HCT116 (cell line): Measurements from ENCODE around the gene NAV1. TPM values are rescaled to one million over a fixed set of nuclear protein-coding genes. Genes with fewer than 3 reads are reported as not detected.

ENCODE experiments used
- ATAC-seq: fragments of 200-7000 bp; cut with Tn5 transposase; 2 replicates; pipeline ENCODE4 v1.9.1; 2020; ENCODE audit warnings: mild to moderate bottlenecking, moderate library complexity
- BruUV-seq: library from RNA; stranded (reverse); fragments of 400-500 nt; replicated peaks from 2 replicates; lab custom pipeline; 2021; lab: Mats Ljungman, UMichigan
- CTCF ChIA-PET: fragments of 300-600 bp; sonication (Branson Sonifier 250); formaldehyde crosslinking; loops from one replicate; lab custom pipeline; 2021; ENCODE audit warnings: antibody characterized with exemption; lab: Charles Lee
- POLR2A ChIA-PET: fragments of 300-600, 350-600 bp; sonication (Branson Sonifier 250); formaldehyde crosslinking; loops from one replicate; lab custom pipeline; 2021; ENCODE audit warnings: antibody characterized with exemption; lab: Charles Lee
- RAD21 ChIA-PET, 2 experiments: fragments of 300-600 bp; sonication (Branson Sonifier 250); formaldehyde crosslinking; loops; one replicate each; lab custom pipeline; 2023; ENCODE audit warnings: low total read pairs in 2 of 2; ENCODE audit not compliant: uncharacterized antibody in 2 of 2, unreplicated experiment in 2 of 2, low non-redundant PET in 1 of 2; lab: Charles Lee
- DNase-seq: peaks from one replicate; pipeline ENCODE4 v3.0.0-alpha.2; 2010; ENCODE audit warnings: low read depth, low spot score
- H2AFZ ChIP-seq: fragments of 200-600 bp; shearing (Covaris generic), sonication (generic); 2 replicates; pipeline ENCODE4 v1.6.1; 2017; ENCODE audit warnings: low read depth, mixed run types, mixed read lengths, antibody characterized with exemption, low read length; ENCODE audit not compliant: poor library complexity, severe bottlenecking
- H3K27ac ChIP-seq: 2 replicates; pipeline ENCODE4 v1.5.1; 2012; ENCODE audit warnings: low read depth, low read length
- H3K27me3 ChIP-seq: fragments of 200-600 bp; sonication (generic); 2 replicates; pipeline ENCODE4 v1.6.1; 2016; ENCODE audit warnings: mixed run types, low read length, mixed read lengths; ENCODE audit not compliant: insufficient read depth
- H3K36me3 ChIP-seq, 2 experiments: fragments of 200-500 bp in 1 of 2; fragments of 200-600 bp in 1 of 2; sonication (Bioruptor generic) in 1 of 2; sonication (generic) in 1 of 2; 2 replicates each; pipeline versions ENCODE4 v1.5.1 to v1.6.1; 2014 to 2016; ENCODE audit warnings: low read length in 2 of 2, inconsistent platforms in 1 of 2, mixed read lengths in 1 of 2, mixed run types in 1 of 2; ENCODE audit not compliant: insufficient read depth in 2 of 2, control insufficient read depth in 1 of 2
- H3K4me1 ChIP-seq, 2 experiments: fragments of 200-600 bp in 1 of 2; sonication (generic) in 1 of 2; 2 replicates each; pipeline versions ENCODE4 v1.5.1 to v1.6.1; 2012 to 2017; ENCODE audit warnings: low read length in 2 of 2, inconsistent platforms in 1 of 2, mild to moderate bottlenecking in 1 of 2, mixed read lengths in 1 of 2, mixed run types in 1 of 2, moderate library complexity in 1 of 2; ENCODE audit not compliant: insufficient read depth in 2 of 2, control insufficient read depth in 1 of 2
- H3K4me2 ChIP-seq: fragments of 200-600 bp; sonication (generic); 2 replicates; pipeline ENCODE4 v1.6.1; 2017; ENCODE audit warnings: mixed run types, low read length, mixed read lengths
- H3K4me3 ChIP-seq, 2 experiments: fragments of 200-600 bp in 1 of 2; sonication (generic) in 1 of 2; replicated peaks in 1 of 2; 2 replicates each; pipeline ENCODE4 v1.5.1; 2011 to 2016; ENCODE audit warnings: low read length in 2 of 2, control low read depth in 1 of 2, low read depth in 1 of 2, mild to moderate bottlenecking in 1 of 2, mixed read lengths in 1 of 2, mixed run types in 1 of 2
- H3K79me2 ChIP-seq: fragments of 200-600 bp; sonication (generic); 2 replicates; pipeline ENCODE4 v1.6.1; 2017; ENCODE audit warnings: mild to moderate bottlenecking, mixed run types, low read length, moderate library complexity, mixed read lengths; ENCODE audit not compliant: insufficient read depth
- H3K9ac ChIP-seq: fragments of 200-600 bp; sonication (generic); 2 replicates; pipeline ENCODE4 v1.6.1; 2016; ENCODE audit warnings: low read length, mixed read lengths
- H3K9me2 ChIP-seq: fragments of 200-600 bp; sonication (generic), shearing (Covaris generic); 2 replicates; pipeline ENCODE4 v1.6.1; 2017; ENCODE audit warnings: mixed run types, mild to moderate bottlenecking, moderate library complexity; ENCODE audit not compliant: insufficient read depth
- H3K9me3 ChIP-seq, 2 experiments: fragments of 200-500 bp in 1 of 2; fragments of 200-600 bp in 1 of 2; sonication (Bioruptor generic) in 1 of 2; sonication (generic) in 1 of 2; 2 replicates each; pipeline ENCODE4 v1.6.1; 2014 to 2017; ENCODE audit warnings: low read length in 2 of 2, mixed read lengths in 2 of 2, inconsistent platforms in 1 of 2, low read depth in 1 of 2, mild to moderate bottlenecking in 1 of 2, mixed run types in 1 of 2, moderate library complexity in 1 of 2; ENCODE audit not compliant: control insufficient read depth in 1 of 2, insufficient read depth in 1 of 2
- H4K20me1 ChIP-seq: fragments of 200-600 bp; sonication (generic), shearing (Covaris generic); 2 replicates; pipeline ENCODE4 v1.6.1; 2017; ENCODE audit warnings: mixed run types, mild to moderate bottlenecking, moderate library complexity; ENCODE audit not compliant: insufficient read depth
- CBX3 ChIP-seq: IDR thresholded peaks from 2 replicates; pipeline ENCODE4 v1.6.1; 2012; ENCODE audit warnings: low read depth
- EGR1 ChIP-seq: IDR thresholded peaks from 2 replicates; pipeline ENCODE4 v1.6.1; 2012; ENCODE audit warnings: low read depth
- ELF1 ChIP-seq: IDR thresholded peaks from 2 replicates; pipeline ENCODE4 v1.6.1; 2012; ENCODE audit warnings: low read depth, borderline replicate concordance
- EZH2 ChIP-seq: fragments of 200-600 bp; sonication (generic); IDR thresholded peaks from 2 replicates; pipeline ENCODE4 v1.6.1; 2017; ENCODE audit warnings: antibody characterized with exemption, mixed run types
- EZH2phosphoT487 ChIP-seq: fragments of 200-600 bp; IDR thresholded peaks from 2 replicates; pipeline ENCODE4 v1.6.1; 2018; ENCODE audit warnings: antibody characterized with exemption, borderline replicate concordance
- FOSL1 ChIP-seq: IDR thresholded peaks from 2 replicates; pipeline ENCODE4 v1.6.1; 2012; ENCODE audit warnings: low read depth
- POLR2A ChIP-seq: IDR thresholded peaks from 2 replicates; pipeline ENCODE4 v1.7.0; 2011; ENCODE audit warnings: borderline replicate concordance; ENCODE audit not compliant: insufficient read depth, insufficient read length; ENCODE audit errors: extremely low read depth
- POLR2AphosphoS5 ChIP-seq: IDR thresholded peaks from 2 replicates; pipeline ENCODE4 v1.6.1; 2011; ENCODE audit warnings: mild to moderate bottlenecking, low read depth, low read length, moderate library complexity
- RAD21 ChIP-seq: IDR thresholded peaks from 2 replicates; pipeline ENCODE4 v1.6.1; 2012; ENCODE audit warnings: low read depth, mild to moderate bottlenecking
- REST ChIP-seq: IDR thresholded peaks from 2 replicates; pipeline ENCODE4 v1.6.1; 2012; ENCODE audit warnings: low read depth
- SP1 ChIP-seq: IDR thresholded peaks from 2 replicates; pipeline ENCODE4 v1.6.1; 2012; ENCODE audit warnings: low read depth
- TCF7L2 ChIP-seq: IDR thresholded peaks from 2 replicates; pipeline ENCODE4 v1.7.0; 2011; ENCODE audit warnings: borderline replicate concordance, inconsistent platforms; ENCODE audit not compliant: insufficient read depth, insufficient read length; ENCODE audit errors: extremely low read depth
- YY1 ChIP-seq: IDR thresholded peaks from 2 replicates; pipeline ENCODE4 v1.6.1; 2011; ENCODE audit warnings: low read length, low read depth, moderate library complexity, mild to moderate bottlenecking; ENCODE audit not compliant: insufficient replicate concordance; ENCODE audit errors: extremely low read depth
- ZBTB33 ChIP-seq: IDR thresholded peaks from 2 replicates; pipeline ENCODE4 v1.6.1; 2011; ENCODE audit warnings: mild to moderate bottlenecking, low read length, moderate library complexity; ENCODE audit not compliant: insufficient replicate concordance; ENCODE audit errors: extremely low read depth
- ZFX ChIP-seq: fragments of 450-650 bp; IDR thresholded peaks from 2 replicates; pipeline ENCODE4 v1.6.1; 2017
- ZNF274 ChIP-seq: fragments of 200-500 bp; sonication (Bioruptor generic); IDR thresholded peaks from 2 replicates; pipeline ENCODE4 v1.6.1; 2014; ENCODE audit warnings: mild to moderate bottlenecking, low read depth, low read length, inconsistent platforms
- intact Hi-C: fragments of 100-400 bp; cut with micrococcal nuclease; formaldehyde crosslinking; loops from 2 replicates; pipeline ENCODE4 v1.10.0; 2022
- total RNA-seq: library from RNA; stranded (reverse); gene quantifications from one replicate; pipeline ENCODE4 v1.2.1, GENCODE V29; 2021; ENCODE audit not compliant: unreplicated experiment
- TF ChIP-seq, protein P1 (sequence below): IDR thresholded peaks from 2 replicates; pipeline ENCODE4 v1.6.1; 2012

The NAV1 gene
- total RNA-seq, 1 experiment from 2014 or later, result 22.8 TPM

- Histone ChIP-seq H3K79me2 (no peaks in the 10 kb centered on the region), H3K27ac (no peak overlapping the region), H3K4me2 (no peak overlapping the region), H3K27me3 (no peaks in the 10 kb centered on the region), H3K9me3 (no peaks in the 10 kb centered on the region), H3K9ac (no peak overlapping the region), H3K4me3 (no peak overlapping the region), H2AFZ (no peak overlapping the region), H3K36me3 (no peaks in the 10 kb centered on the region), H4K20me1 (no peaks in the 10 kb centered on the region), H3K9me2 (no peaks in the 10 kb centered on the region), H3K4me1 (peaks cover 18 to 37% of the 10 kb centered on the region in 2 experiments; a peak in 3 of 4 replicates)
- CTCF ChIA-PET, result interaction anchor here (0.6 to 8.8 kb wide), 37 partner anchors 9 to 460 kb away, joined by 3 to 194 read pairs (median 4); no protein-coding TSS in a partner anchor
- intact Hi-C loops, result loop anchor here (1.0 kb wide), 3 partner anchors 31 to 77 kb away; no protein-coding TSS in a partner anchor
- RAD21 ChIA-PET, result interaction anchor here (1.0 to 2.6 kb wide), 7 partner anchors 32 to 78 kb away, joined by 3 to 23 read pairs (median 12); no protein-coding TSS in a partner anchor
- POLR2A ChIA-PET, result interaction anchor here (0.7 to 2.2 kb wide), 4 partner anchors 17 to 66 kb away, joined by 3 to 17 read pairs (median 3); no protein-coding TSS in a partner anchor
- ATAC-seq, result no peak; the same call in 1 of the 2 replicates
- no peak for TF ChIP-seq REST
- no peak for TF ChIP-seq ZBTB33
- TF ChIP-seq POLR2A, result no peak
- no peak for TF ChIP-seq ELF1
- TF ChIP-seq YY1, result no peak
- TF ChIP-seq EZH2phosphoT487, result no peak
- TF ChIP-seq SP1, result no peak
- TF ChIP-seq, protein P1, sequence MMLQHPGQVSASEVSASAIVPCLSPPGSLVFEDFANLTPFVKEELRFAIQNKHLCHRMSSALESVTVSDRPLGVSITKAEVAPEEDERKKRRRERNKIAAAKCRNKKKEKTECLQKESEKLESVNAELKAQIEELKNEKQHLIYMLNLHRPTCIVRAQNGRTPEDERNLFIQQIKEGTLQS, result no peak
- no peak for TF ChIP-seq ZNF274
- TF ChIP-seq POLR2AphosphoS5, result no peak
- no peak for TF ChIP-seq RAD21
- no peak for TF ChIP-seq TCF7L2
- TF ChIP-seq FOSL1, result no peak
- TF ChIP-seq EGR1, result no peak
- TF ChIP-seq CBX3, result no peak
- no peak for TF ChIP-seq ZFX
- no peak for TF ChIP-seq EZH2
- no TSS peak for BruUV-seq
- DNase-seq, result no peak
Observed at GRCh38 chr1:201513498-201514243, 25.3 kb upstream of the NAV1 start.
